NCI-H82 treated with DMSO at 0.1 percent for 48 hours (cell line): ENCODE results near the gene CPA1.
A peak's percentile ranks its signal among the peaks of the same experiment; 100 is the strongest.

ENCODE experiments used
- DNase-seq: peaks from one replicate; lab custom pipeline; 2025; ENCODE audit not compliant: unreplicated experiment; lab: John Stamatoyannopoulos, UW

The CPA1 gene

GRCh38 chr7:130353196-130353595 lies 27.1 kb upstream of the CPA1 start:
- no peak for DNase-seq

GRCh38 chr7:130356121-130356875 lies 24.0 kb upstream of the CPA1 start:
- DNase-seq = no peak

GRCh38 chr7:130356876-130357611 lies 23.2 kb upstream of the CPA1 start:
- no peak for DNase-seq

- DNase-seq = no peak
Measured at GRCh38 chr7:130358471-130358870, 21.8 kb upstream of the CPA1 start.

GRCh38 chr7:130359276-130359857 lies 20.9 kb upstream of the CPA1 start:
- DNase-seq = no peak

- DNase-seq = no peak
Measured at GRCh38 chr7:130360518-130360917, 19.8 kb upstream of the CPA1 start.

- no peak for DNase-seq
Measured at GRCh38 chr7:130361681-130362080, 18.6 kb upstream of the CPA1 start.

- no peak for DNase-seq
Measured at GRCh38 chr7:130362251-130362816, 18.0 kb upstream of the CPA1 start.

- DNase-seq = no peak
Measured at GRCh38 chr7:130363026-130363847, 17.1 kb upstream of the CPA1 start.

- no peak for DNase-seq
Measured at GRCh38 chr7:130364451-130364850, 15.8 kb upstream of the CPA1 start.

GRCh38 chr7:130365088-130365487 lies 15.2 kb upstream of the CPA1 start:
- DNase-seq = no peak

- DNase-seq = peak; percentile 32
Measured at GRCh38 chr7:130365511-130366441, 14.5 kb upstream of the CPA1 start.

- no peak for DNase-seq
Measured at GRCh38 chr7:130366564-130366963, 13.7 kb upstream of the CPA1 start.

GRCh38 chr7:130367088-130367755 lies 13.1 kb upstream of the CPA1 start:
- no peak for DNase-seq

- DNase-seq = no peak
Measured at GRCh38 chr7:130367836-130368746, 12.2 kb upstream of the CPA1 start.

- no peak for DNase-seq
Measured at GRCh38 chr7:130369110-130369711, 11.1 kb upstream of the CPA1 start.

- no peak for DNase-seq
Measured at GRCh38 chr7:130369831-130370550, 10.3 kb upstream of the CPA1 start.
